Measurements from ENCODE around the gene AVP.
"Not testable (repeated sequence)": the region's sequence is repeated elsewhere in the genome, so short reads cannot be mapped to it uniquely, and the experiment has no call there.

DNA sequence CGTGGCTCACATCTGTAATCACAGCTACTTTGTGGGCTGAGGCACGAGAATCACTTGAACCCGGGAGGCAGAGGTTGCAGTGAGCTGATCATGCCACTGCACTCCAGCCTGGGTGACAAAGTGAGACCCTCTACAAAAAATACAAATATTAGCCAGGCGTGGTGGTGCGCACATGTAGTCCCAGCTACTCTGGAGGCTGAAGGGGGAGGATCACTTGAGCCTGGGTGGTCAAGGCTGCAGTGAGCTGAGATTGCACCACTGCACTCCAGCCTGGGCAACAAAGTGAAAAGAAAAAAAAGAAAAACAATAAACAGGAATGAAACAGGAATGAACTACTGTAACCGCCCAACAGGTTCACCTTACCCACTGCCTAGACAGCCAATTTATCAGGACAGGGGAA lies 20.4 kb downstream of the AVP start:
- TF ChIP-seq, protein P1, sequence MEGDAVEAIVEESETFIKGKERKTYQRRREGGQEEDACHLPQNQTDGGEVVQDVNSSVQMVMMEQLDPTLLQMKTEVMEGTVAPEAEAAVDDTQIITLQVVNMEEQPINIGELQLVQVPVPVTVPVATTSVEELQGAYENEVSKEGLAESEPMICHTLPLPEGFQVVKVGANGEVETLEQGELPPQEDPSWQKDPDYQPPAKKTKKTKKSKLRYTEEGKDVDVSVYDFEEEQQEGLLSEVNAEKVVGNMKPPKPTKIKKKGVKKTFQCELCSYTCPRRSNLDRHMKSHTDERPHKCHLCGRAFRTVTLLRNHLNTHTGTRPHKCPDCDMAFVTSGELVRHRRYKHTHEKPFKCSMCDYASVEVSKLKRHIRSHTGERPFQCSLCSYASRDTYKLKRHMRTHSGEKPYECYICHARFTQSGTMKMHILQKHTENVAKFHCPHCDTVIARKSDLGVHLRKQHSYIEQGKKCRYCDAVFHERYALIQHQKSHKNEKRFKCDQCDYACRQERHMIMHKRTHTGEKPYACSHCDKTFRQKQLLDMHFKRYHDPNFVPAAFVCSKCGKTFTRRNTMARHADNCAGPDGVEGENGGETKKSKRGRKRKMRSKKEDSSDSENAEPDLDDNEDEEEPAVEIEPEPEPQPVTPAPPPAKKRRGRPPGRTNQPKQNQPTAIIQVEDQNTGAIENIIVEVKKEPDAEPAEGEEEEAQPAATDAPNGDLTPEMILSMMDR (conservative IDR thresholded peaks at IDR 0.05; ENCODE audit: low read length), result not testable (repeated sequence)
- TF ChIP-seq EZH2phosphoT487 (IDR thresholded peaks at IDR 0.05; ENCODE audit: borderline replicate concordance, low read depth, low read length), result not testable (repeated sequence)

Data from OCI-LY7 (cell line).